WERI-Rb-1 (cell line): ENCODE data around the gene SMO.
"Not testable (repeated sequence)": the region's sequence is repeated elsewhere in the genome, so short reads cannot be mapped to it uniquely, and the experiment has no call there.

Experiments
- DNase-seq: peaks from one replicate; pipeline ENCODE4 v3.0.0-alpha.2; 2020
- H3K27ac ChIP-seq: fragments of 250-450 bp; sonication (Bioruptor Pico); 2 replicates; pipeline ENCODE4 v1.5.1; 2020; ENCODE audit warnings: mild to moderate bottlenecking, moderate library complexity
- H3K27me3 ChIP-seq: fragments of 250-450 bp; sonication (Bioruptor Pico); 2 replicates; pipeline ENCODE4 v1.5.1; 2021; ENCODE audit warnings: mild to moderate bottlenecking, low read depth, moderate library complexity; ENCODE audit not compliant: insufficient read depth, severe bottlenecking
- H3K36me3 ChIP-seq: fragments of 250-450 bp; sonication (Bioruptor Pico); 2 replicates; pipeline ENCODE4 v1.5.1; 2020; ENCODE audit warnings: mild to moderate bottlenecking, moderate library complexity
- H3K4me3 ChIP-seq: 2 replicates; pipeline ENCODE4 v1.5.1; 2011; ENCODE audit warnings: low read depth, mild to moderate bottlenecking, control low read depth, low read length
- H3K9me3 ChIP-seq: fragments of 250-450 bp; sonication (Bioruptor Pico); 2 replicates; pipeline ENCODE4 v1.5.1; 2021; ENCODE audit warnings: mild to moderate bottlenecking, moderate library complexity; ENCODE audit not compliant: severe bottlenecking
- TF ChIP-seq, protein P1 (sequence below): IDR thresholded peaks from 2 replicates; pipeline ENCODE4 v1.5.1; 2011; ENCODE audit warnings: low read depth, mild to moderate bottlenecking, control low read depth, inconsistent platforms, low read length

The SMO gene

DNA sequence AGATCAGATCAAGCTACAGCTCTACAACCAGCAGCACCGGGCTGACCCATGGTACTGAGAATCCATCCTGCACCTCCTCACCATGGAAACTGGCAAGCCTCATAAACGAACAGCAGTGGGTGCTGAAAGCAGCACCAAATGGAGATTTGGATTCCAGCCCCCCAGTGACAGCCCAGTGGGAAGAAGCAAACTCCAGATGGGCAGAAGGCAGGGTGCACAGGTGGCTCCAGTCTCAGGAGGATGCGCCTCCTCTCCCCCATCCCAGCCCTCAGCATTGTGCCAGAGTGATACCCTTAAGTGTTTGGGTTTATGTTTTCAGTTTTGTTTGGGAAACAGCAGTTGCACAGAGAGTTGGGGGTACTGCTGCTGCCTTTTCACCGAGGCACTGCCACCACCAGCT lies 20.6 kb upstream of the SMO start:
- TF ChIP-seq, protein P1, sequence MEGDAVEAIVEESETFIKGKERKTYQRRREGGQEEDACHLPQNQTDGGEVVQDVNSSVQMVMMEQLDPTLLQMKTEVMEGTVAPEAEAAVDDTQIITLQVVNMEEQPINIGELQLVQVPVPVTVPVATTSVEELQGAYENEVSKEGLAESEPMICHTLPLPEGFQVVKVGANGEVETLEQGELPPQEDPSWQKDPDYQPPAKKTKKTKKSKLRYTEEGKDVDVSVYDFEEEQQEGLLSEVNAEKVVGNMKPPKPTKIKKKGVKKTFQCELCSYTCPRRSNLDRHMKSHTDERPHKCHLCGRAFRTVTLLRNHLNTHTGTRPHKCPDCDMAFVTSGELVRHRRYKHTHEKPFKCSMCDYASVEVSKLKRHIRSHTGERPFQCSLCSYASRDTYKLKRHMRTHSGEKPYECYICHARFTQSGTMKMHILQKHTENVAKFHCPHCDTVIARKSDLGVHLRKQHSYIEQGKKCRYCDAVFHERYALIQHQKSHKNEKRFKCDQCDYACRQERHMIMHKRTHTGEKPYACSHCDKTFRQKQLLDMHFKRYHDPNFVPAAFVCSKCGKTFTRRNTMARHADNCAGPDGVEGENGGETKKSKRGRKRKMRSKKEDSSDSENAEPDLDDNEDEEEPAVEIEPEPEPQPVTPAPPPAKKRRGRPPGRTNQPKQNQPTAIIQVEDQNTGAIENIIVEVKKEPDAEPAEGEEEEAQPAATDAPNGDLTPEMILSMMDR: no peak
- DNase-seq: no peak
- Histone ChIP-seq H3K27me3 (no peaks in the 10 kb centered on the region), H3K9me3 (no peaks in the 10 kb centered on the region), H3K4me3 (no peak overlapping the region), H3K27ac (no peak overlapping the region), H3K36me3 (peaks cover 14% of the 10 kb centered on the region)

DNA sequence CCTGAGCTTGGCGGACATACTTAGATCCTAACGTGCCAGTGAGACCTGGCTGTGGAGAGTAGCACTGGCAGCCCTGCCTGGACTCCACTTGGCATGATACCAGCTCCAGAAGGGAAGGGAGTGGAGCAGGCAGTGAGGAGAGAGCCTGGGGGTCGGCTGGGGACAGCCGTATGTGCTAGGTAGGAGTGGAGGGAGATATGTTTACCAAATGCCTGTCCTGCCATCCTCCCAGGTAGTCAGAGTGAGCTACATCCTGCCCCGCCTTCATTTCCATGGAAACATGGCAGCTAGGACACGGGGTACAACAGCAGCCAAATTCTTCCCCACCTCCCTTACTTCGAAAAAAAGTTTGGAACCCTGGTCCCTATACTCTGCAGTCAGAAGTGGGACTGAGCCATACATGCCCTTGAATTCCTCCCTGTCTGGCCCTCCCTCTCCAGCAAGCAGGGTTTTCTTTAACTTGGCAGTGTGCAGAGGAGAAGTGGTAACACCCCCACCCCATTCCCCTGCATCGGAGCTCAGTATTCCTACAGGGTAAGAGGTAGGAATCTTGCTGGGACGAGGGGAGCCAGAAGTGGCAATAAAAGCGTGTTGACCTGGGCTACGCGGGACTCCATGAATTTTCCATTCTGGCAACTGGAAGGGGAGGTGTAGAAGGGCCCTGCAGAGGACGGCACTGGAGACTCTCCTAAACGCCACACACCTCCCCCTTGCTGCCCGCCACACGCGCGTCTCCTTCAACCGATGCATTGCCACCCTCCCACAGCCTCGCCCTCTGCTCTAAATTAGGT lies 20.0 kb upstream of the SMO start:
- H3K9me3 ChIP-seq: no peaks in the 10 kb centered on the region
- H3K27me3 ChIP-seq: no peaks in the 10 kb centered on the region
- H3K4me3 ChIP-seq: no peak overlapping the region
- no peak overlapping the region for H3K27ac ChIP-seq
- TF ChIP-seq, protein P1: no peak
- DNase-seq: no peak
- peaks cover 14% of the 10 kb centered on the region for H3K36me3 ChIP-seq

DNA sequence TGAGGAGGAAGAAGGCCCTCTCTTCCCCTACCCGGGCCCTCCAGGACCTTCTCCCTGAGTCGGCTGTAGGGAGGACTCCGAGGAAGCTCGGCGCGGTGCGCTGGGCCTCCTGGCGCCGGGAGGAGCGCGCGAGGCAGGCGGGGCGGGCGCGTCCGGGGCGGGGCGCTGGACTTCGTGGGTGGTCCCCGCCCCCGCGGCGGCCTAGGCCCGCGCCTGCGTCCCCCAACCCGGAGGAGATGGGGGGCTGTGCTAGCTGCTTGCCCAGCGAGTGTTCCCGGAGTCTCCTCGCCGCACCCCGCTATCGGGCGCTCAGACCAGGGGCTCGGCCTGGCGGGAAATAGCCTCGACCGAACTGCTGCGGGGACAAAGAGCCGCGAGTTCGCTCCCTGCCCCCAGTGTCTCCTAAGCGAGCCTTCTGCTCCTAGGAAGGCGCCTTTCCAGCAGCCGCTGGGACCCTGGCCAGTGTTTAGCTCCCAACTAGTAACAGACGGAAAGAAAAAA lies 19.2 kb upstream of the SMO start:
- Histone ChIP-seq H3K27me3 (no peaks in the 10 kb centered on the region), H3K36me3 (peaks cover 14% of the 10 kb centered on the region), H3K27ac (no peak overlapping the region), H3K9me3 (no peaks in the 10 kb centered on the region), H3K4me3 (no peak overlapping the region)
- TF ChIP-seq, protein P1: no peak
- no peak for DNase-seq

GRCh38 chr7:129169686-129170440 lies 18.6 kb upstream of the SMO start:
- TF ChIP-seq, protein P1: no peak
- no peak overlapping the region for H3K4me3 ChIP-seq
- H3K27ac ChIP-seq: no peak overlapping the region
- H3K36me3 ChIP-seq: peaks cover 9% of the 10 kb centered on the region
- no peak for DNase-seq
- H3K27me3 ChIP-seq: no peaks in the 10 kb centered on the region
- no peaks in the 10 kb centered on the region for H3K9me3 ChIP-seq

- no peaks in the 10 kb centered on the region for H3K27me3 ChIP-seq
- peaks cover 9% of the 10 kb centered on the region for H3K36me3 ChIP-seq
- H3K27ac ChIP-seq: no peak overlapping the region
- TF ChIP-seq, protein P1: no peak
- no peak for DNase-seq
- H3K4me3 ChIP-seq: no peak overlapping the region
- no peaks in the 10 kb centered on the region for H3K9me3 ChIP-seq
These were observed 17.9 kb upstream of the SMO start for GRCh38 chr7:129170441-129171021.

DNA sequence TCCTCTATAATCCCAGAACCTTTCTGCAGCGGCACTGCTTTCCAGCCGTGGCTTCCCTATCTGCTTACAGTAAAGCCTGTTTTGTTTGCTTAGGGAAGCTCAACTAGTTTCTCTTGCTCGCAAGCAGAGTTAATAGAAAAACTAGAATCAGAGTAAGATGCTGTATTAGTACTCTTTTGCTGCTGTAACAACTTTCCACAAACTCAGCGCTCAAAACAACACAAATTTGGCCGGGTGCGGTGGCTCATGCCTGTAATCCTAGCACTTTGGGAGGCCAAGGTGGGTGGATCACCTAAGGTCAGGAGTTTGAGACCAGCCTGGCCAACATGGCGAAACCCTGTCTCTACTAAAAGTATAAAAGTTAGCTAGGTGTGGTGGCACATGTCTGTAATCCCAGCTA lies 14.6 kb upstream of the SMO start:
- not testable (repeated sequence) for H3K36me3 ChIP-seq, H3K27ac ChIP-seq, H3K9me3 ChIP-seq, H3K27me3 ChIP-seq, H3K4me3 ChIP-seq, DNase-seq
